ENCODE results near the gene CENPM.

Gene CENPM

GRCh38 chr22:41912338-41913039 is 34.5 kb downstream of the CENPM start:
- no peak for DNase-seq

- DNase-seq: no peak
These were observed 35.8 kb downstream of the CENPM start for GRCh38 chr22:41911001-41911611.

- peak; percentile 43 for DNase-seq
These were observed 36.6 kb downstream of the CENPM start for GRCh38 chr22:41910050-41911000.

GRCh38 chr22:41909310-41910049 is 37.5 kb downstream of the CENPM start:
- no peak for DNase-seq

- DNase-seq: no peak
These were observed 38.3 kb downstream of the CENPM start for GRCh38 chr22:41908411-41909309.

GRCh38 chr22:41907436-41908401 is 39.2 kb downstream of the CENPM start:
- DNase-seq: no peak

- DNase-seq: no peak
These were observed 40.1 kb downstream of the CENPM start for GRCh38 chr22:41906822-41907221.

- no peak for DNase-seq
These were observed 41.3 kb downstream of the CENPM start for GRCh38 chr22:41905411-41906202.

- DNase-seq: no peak
These were observed 42.2 kb downstream of the CENPM start for GRCh38 chr22:41904450-41905410.

GRCh38 chr22:41902932-41903421 is 44.0 kb downstream of the CENPM start:
- DNase-seq: no peak

- DNase-seq: no peak
These were observed 44.9 kb downstream of the CENPM start for GRCh38 chr22:41902016-41902415.

GRCh38 chr22:41900652-41901312 is 46.2 kb downstream of the CENPM start:
- DNase-seq: no peak

GRCh38 chr22:41899992-41900651 is 46.8 kb downstream of the CENPM start:
- DNase-seq: no peak

- DNase-seq: no peak
These were observed 47.8 kb downstream of the CENPM start for GRCh38 chr22:41899110-41899509.

- no peak for DNase-seq
These were observed 48.3 kb downstream of the CENPM start for GRCh38 chr22:41898645-41899044.

GRCh38 chr22:41893591-41894375 is 53.2 kb downstream of the CENPM start:
- DNase-seq: no peak

Measured in activated CD4-positive, alpha-beta T cell treated with anti-CD3 and anti-CD28 coated beads, Interleukin-2, amount 50 U/mL, for 1 hour (primary cell).